Kidney glomerular epithelial cell (primary cell): ENCODE measurements around the gene MACO1.
A peak's percentile ranks its signal among the peaks of the same experiment; 100 is the strongest.
"Not testable (repeated sequence)": the region's sequence is repeated elsewhere in the genome, so short reads cannot be mapped to it uniquely, and the experiment has no call there.

Experiments
- DNase-seq: peaks from one replicate; lab custom pipeline; 2025; lab: John Stamatoyannopoulos, UW

Gene MACO1

DNA sequence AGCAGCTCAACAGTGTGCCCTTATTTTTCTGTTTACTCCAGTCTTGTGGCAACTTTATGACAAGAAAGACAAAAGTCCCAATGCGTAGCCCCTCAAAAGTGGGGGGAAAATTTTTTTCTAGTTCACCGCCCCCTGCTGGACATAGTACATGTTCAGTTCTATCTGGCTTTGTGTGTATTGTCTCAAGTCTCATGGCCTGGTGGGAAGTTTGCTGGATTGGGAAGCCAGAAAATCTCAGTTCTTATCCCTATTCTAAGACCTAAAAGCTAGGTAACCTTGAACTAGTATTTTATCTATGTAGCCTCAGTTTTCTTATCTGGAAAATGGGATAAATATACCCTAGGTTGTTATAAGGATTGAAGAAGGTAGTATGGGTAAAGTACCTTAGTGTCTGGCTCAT, 56.9 kb downstream of the MACO1 start:
- no peak for DNase-seq

DNA sequence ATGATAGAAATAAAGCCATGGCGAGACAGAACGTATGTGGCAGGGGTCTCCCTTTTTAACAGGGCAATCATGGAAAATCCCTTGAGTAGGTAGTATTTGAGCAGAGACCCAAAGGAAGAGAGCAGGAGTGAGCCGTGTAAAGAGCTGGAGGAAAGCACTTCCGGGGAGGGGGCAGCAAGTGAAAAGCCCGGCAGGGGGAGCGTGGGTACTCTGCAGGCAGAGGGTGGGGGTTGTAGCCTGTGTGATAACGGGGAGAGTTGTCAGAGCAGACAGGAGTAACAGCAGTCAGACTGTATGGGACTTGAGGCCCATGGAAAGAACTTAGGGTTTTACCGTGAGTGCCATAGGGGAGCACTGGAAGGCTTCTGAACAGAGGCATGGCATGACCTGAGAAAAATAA, 61.6 kb downstream of the MACO1 start:
- no peak for DNase-seq

DNA sequence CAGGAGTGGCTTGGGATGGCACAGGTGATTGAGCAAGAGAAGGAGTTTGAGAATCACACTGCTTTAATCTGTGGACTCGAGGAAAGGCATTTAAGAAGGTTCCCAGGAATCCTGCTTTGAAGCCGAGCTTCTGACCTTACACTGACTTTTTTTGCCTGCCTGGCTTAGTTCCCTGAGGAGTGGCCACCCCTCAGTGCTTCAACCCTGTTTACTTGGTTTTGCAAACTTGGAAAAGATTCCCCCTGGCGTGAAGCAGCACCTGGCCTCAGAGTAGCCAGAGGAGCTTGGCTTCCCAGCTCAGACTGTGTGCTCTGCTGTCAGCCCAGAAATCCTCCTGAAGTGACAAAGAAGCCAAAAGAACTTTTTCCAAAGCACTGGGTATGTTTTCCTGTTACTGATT, 64.3 kb downstream of the MACO1 start:
- no peak for DNase-seq

DNA sequence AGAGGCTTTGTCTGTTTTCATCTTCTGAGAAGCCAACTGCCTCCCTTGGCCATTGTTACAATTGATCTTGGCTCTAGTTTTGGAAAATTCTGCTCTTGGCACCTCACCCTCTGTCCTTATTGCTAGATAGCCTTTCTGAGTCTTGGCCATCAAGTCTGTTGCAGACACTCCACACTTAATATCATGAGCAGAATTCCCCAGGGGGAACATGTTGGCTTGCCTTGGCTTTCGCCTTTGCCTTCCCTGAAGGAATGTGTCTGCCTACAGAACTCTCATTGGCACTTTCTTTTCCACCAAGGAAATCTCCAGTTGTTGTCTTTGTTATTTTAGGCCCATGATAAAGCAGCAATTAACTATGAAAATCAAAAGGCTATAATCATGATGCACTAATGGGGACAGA, 70.0 kb downstream of the MACO1 start:
- DNase-seq = no peak

DNA sequence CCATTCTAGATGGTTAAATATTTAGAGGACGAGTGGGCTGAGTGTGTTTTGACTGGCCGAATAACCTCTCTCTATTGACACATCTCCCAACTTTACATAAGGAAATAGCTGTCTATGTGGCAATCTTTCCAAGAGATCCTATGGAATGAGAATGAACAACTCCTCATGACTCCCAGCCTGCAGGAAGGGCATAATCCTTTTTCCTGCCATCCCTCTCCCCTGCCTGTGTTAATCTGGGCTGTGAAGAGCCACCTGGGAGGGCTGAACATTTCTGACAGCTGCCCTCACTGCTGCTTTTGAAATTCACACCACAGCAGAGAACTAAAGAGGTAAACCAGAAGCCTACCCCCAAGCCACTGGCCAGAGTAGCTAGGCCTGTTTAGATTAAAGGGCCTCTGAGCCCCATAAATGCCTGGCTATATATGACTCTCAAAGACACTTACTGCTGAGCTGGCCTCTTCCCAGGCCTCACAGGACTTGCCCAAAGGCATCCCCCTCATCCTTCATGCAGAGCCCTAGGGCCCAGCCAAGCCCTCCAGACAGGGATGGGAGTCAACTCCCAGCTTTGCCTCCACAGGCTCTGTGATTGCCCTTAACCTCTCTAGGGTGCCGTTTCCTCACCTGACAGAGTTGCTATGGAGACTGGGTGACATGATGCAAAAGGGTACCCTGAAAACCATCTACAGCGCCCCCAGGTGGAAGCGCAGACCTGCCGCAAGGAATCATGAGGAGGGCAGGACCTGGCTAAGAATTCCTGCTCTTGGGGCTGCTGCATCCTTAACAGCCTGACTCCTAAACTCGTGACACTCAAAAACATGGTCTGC, 70.8 kb downstream of the MACO1 start:
- peak; percentile 9 for DNase-seq

DNA sequence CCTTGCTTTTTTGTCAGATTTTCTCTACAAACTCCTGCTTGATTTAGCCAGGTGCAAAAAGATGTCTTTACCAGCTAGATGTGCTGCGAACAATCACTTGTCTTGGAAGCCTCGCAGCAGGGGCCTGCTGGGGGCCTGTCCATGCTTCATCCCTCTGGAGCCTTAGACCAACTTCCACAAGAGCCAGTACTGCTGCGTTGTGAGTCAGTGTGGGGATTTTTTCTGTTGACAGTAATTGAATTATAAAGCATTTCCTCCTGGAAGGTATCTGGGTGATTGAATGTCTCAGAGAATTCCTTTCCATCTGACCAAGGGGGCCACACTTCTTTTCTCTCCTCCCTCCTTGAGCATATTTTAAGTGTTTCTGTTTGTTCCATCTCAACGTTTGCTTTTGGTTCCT, 72.3 kb downstream of the MACO1 start:
- peak; percentile 79 for DNase-seq

DNA sequence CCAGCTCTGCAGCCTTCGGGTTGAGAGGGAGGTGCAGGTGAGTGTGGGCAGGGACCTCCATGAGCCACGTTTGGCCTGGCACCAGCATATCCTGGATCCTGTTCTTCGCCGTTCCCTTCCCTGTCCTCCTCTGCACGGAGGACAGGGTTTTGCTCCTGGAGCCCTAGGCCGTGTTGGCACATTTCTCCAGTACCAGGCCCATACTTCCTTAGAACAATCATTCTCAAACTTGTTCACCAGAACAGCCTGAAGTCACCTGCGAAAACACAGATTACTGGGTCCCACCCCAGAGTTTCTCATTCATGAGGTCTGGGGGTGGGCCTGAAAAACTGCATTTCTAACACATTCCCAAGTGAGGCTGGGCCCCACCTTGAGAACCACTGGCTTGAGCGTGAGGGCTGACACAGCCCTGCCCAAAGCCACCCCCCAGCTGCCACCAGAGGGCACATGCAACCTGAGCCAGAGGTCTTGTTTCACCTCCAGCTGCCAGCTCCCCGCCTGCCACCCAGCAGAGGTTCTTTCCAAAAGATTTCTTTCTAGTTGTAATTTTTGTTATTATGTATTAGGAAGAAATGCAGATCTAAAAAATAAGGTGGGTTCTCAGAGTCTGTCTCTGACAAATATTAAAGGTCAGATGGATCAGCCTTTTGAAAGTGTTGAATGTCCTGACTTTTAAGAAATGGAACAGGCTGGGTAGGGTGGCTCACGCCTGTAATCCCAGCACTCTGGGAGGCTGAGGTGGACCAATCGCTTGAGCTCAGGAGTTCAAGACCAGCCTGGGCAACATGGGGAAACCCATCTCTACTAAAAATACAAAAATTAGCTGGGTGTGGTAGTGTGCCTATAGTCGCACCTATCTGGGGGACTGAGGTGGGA, 73.1 kb downstream of the MACO1 start:
- no peak for DNase-seq

DNA sequence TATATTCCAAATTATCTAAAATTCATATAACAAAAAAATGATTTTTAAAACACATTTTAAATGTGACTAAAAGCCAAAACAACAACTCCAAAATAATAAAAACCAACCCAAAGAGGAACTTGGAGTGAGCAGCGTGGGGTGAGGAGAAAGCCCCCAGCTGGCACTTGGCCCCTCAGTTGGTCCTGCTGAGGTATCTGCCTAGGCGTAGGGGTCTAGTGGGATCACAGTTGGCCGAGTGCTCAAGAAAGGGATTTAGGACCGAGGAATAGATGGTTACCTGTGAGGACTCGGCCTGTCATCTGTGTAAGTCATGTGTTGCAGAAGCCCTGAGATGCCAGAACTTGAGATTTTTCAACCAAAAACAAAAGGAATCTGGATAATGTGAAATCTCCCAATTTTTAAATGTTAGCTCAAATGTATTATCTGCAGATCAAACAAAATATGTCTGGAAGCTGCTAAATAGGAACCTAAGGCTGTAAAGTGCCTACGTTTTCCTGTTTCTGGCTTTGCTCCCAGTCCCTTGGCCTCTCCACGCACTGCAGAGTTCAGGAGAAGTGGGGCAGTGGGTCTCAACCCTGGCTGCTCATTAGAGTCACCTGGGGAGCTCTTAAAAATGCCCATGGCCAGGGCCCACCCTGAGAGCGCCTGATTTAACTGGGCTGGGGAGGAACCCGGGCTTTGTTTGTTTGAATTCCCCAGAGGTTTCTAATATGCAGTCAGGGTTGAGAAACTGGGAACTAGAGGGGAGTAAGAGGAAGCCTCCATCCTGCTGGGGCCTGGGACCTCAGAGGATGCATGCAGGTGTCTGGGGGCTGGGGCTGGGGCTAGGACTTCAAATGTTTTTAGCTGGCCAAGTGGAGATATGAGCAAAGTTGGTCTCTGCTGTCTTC, 74.3 kb downstream of the MACO1 start:
- DNase-seq = no peak

DNA sequence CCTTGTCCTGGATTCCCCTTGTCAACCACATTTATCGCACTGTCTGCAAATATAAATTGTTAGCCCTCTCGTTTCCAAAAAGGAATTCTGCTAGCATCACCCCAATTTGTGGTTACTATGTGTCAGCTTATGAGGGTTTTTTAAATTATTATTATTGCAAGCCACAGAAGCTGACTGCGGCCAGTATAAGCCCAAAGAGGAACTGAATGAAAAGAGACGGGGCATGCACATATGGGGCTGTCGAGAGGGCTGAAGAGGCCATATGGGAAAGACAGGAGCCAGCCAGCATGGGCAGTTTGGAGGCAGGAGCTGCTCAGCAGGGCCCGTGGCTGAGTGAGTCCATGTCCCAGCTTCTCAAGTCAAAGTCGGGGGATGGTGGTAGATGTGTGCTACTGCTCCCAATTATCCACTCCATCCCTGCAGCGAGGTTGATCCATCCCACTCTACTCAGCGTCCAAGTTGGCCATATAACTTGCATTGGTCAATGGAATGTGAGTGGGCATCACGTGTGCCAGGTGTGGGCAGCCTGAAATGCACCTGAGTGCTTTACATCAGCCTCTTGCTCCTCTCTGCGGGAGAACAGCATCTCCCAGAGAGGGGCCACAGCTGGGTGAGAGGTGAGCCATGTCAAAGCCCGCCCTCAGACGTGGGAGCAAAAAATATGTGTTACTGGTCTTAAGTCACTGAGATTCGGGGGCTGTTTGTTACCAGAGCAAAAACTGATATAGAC, 75.1 kb downstream of the MACO1 start:
- DNase-seq = no peak

DNA sequence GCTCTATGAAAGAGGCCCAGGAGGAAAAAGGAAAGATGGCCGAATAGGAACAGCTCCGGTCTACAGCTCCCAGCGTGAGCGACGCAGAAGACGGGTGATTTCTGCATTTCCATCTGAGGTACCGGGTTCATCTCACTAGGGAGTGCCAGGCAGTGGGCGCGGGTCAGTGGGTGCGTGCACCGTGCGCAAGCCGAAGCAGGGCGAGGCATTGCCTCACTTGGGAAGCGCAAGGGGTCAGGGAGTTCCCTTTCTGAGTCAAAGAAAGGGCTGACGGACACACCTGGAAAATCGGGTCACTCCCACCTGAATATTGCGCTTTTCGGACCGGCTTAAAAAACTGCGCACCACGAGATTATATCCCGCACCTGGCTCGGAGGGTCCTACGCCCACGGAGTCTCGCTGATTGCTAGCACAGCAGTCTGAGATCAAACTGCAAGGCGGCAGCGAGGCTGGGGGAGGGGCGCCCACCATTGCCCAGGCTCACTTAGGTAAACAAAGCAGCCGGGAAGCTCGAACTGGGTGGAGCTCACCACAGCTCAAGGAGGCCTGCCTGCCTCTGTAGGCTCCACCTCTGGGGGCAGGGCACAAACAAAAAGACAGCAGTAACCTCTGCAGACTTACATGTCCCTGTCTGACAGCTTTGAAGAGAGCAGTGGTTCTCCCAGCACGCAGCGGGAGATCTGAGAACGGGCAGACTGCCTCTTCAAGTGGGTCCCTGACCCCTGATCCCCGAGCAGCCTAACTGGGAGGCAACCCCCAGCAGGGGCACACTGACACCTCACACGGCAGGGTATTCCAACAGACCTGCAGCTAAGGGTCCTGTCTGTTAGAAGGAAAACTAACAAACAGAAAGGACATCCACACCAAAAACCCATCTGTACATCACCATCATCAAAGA, 76.1 kb downstream of the MACO1 start:
- not testable (repeated sequence) for DNase-seq

DNA sequence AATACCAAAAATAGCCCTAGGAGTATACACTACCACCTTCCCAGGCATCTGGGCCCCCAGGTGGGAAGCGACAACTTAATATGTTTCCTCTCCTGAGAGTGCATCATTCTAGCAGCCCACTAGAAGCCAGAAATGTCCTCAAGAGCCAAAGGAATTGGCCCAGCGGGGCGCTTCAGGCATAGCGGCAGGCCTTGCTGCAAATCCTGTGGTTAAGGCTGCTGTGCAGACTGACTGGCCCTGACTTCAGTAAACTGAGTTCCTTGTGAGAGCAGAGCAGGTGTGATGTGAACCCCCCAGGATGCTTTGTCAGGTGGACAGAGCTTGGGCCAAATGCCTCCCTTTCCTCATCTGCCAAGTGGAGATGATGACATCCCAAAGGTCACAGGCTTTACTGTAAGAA, 83.0 kb downstream of the MACO1 start:
- DNase-seq = no peak

DNA sequence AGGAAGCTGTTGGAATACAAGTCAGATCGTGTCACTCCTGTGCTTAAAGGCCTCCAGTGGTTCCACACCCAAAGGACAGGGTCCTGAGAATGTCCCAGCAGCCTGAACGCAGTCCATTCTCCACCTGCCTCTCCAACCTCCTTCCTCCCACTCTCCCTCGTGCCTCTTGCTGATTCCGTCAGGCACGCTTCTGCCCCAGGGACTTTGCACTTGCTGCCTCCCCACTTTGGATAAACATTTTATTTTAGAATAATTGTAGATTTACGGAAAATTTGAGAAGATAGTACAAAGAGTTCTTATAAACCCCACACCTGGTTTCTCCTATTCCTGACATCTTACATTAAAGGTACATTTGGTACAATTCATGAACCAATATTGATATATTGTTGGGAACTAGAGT, 84.3 kb downstream of the MACO1 start:
- DNase-seq = no peak

DNA sequence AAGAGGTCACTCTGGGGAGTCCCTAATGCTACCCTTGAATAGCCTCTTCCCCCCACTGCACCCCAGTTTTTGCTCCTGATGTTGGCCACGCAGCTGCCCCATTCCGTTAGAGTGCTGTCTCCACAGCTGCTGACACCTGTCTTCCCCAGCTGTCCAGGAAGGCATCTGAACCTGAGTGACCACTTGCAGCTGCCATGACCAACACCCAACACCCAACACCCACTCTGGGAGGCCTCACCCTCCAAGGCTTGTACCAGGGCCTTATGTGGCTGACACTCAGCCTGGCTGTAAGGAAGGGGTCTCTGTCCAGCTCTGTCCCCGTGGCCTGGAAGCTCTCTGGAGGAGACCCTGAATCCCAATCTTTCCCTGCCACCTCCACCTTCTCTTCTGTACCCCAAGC, 86.0 kb downstream of the MACO1 start:
- DNase-seq = no peak

DNA sequence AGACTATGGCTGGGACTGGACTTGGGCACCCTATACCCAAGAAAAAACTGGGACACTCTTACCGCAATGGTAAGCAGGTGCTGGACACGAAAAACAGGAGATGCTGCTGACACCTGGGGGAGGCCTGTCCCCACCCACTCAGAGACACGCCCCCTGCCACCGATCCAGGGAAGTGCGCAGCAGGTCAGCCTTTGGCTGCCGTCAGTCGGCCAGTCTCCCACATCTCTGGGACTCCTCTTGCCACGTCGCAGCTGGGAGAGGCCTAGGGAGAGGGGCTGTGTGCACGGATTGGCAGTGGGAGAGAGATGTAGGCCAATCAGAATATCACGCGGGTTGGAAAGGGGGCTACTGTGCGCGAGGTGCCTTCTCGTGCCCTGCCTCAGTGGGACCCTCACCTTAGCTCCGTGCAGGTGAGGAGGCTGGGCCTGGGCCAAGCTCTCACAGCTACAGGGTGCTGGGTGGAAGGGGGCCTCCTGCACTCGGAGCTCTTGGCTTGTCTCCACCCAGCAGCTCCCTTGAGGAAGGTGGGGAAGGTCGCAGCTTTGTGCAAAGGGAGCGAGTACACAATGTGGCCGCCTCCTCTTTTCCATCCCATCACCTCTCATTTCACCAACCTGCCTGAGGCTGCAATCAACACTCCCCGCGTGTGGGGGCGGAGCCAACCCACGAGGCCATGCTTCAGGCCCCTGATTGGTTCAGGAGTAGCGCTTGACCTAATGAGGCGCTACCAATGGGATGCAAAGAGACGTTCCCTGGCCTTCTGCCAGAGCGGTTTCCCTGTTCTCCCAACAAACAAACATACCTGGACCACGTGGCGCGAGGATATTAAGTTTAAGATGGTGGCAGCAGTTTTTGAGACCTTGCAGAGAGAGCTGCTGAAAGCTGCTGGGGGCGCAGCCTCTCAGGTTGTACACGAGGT, 87.0 kb downstream of the MACO1 start:
- DNase-seq = no peak

DNA sequence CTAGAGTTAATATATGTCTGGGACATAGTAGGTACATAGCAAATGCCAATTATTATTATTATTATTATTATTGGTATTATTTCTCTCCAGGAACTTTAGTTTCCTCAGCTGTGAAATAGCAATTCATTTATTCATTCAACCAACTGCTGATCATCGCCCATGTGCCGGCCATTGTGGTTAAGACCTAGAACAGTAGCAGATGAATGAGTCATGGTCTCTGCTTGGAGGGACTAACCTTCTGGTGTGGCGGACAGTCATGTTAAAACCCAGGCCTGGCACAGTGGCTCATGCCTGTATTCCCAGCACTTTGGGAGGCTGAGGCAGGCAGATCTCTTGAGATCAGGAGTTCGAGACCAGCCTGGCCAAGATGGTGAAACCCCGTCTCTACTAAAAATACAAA, 88.9 kb downstream of the MACO1 start:
- DNase-seq = no peak

DNA sequence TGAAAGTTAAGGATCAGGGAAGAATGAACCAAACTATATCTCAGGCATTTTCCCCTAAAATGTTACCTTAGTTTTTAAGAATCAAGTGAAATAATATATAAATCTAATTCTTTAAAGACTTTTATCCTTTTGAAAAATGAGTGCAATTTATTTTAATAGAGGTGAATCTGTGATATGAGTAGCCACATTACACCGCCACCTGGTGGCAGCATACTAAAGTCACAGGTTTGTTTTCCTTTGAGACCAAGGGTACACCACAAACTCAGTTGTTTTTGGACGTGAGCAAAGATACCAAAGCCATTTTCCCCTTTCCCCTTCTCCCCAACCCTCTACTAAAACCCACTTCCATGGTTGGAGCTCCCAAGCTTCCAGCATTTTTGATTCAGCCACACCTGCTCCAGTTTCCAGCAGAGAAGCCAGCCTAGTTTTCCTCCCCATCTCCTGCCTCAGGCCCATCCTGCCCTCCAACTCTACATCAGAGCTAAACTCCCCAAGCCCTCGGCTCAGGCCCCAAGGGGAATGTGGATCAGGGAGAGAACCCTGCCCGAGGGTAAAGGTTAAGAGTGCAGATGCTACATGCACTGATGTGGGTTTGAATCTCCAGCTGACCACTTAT, 89.9 kb downstream of the MACO1 start:
- peak; percentile 56 for DNase-seq

DNA sequence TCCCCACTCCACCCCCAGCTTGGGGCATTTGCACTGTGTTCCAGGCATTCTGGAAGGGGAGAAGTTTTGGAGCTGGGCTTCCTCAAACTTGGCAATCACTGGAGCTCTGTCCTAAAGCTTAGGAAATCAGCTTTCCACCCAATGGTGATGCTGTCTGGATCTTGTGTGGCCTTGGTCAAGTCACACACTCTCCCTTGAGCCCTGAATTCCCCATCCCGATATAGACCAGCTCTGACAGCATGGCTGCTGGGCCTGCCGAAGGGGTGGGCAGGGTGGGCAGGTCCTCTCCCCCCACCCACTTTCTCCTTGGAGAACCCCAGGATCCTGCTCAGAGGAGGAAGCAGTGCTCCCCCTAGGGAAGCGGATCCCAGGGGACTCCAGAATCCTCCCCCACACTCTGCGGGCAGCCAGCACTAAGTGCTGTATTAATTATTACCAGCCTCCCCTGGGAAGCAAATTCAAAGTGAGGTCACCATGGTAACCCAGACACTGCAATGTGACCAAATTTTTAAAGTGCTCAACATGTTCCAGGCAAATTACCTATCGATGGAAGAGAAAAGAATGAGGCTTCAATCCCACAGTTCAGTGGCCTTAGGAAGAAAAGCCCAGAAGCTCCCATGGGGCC, 91.4 kb downstream of the MACO1 start:
- DNase-seq = peak; percentile 62

DNA sequence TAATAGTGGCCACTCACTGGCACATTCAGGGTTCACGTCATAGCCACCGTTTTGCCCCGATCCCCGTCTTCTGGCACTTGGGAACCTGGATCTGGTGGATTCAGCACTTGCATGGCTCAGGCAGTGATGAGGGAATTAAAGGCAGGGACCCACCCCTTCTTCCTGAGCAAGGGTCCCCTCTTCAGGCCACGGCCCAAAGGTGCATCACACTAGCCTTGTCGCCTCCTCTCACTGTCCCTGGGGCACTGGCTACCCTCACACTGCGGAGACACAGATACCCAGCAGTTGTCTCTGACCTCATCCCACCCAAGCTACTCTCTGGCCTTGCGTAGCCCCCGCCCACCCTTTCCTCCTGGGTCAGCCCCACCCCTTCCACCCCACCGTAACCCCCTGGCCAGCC, 92.8 kb downstream of the MACO1 start:
- no peak for DNase-seq
